HG03060 (cell line): ENCODE data around the gene C16orf82.
"Not testable (repeated sequence)": the region's sequence is repeated elsewhere in the genome, so short reads cannot be mapped to it uniquely, and the experiment has no call there.

ENCODE experiments used
- ATAC-seq: cut with Tn5 transposase; IDR thresholded peaks from one replicate; pipeline ENCODE4 v1.9.1; 2021; ENCODE audit warnings: low read depth, moderate number of reproducible peaks; ENCODE audit not compliant: unreplicated experiment

Gene C16orf82

GRCh38 chr16:27086031-27086430, 19.3 kb downstream of the C16orf82 start:
- ATAC-seq = not testable (repeated sequence)

GRCh38 chr16:27088216-27088615, 21.5 kb downstream of the C16orf82 start:
- no peak for ATAC-seq

- no peak for ATAC-seq
Observed at GRCh38 chr16:27096375-27096774, 29.6 kb downstream of the C16orf82 start.

GRCh38 chr16:27097800-27098230, 31.1 kb downstream of the C16orf82 start:
- no peak for ATAC-seq

GRCh38 chr16:27098366-27099049, 31.8 kb downstream of the C16orf82 start:
- ATAC-seq = no peak

- ATAC-seq = no peak
Observed at GRCh38 chr16:27102701-27103575, 36.2 kb downstream of the C16orf82 start.

GRCh38 chr16:27103954-27104353, 37.2 kb downstream of the C16orf82 start:
- ATAC-seq = no peak

- no peak for ATAC-seq
Observed at GRCh38 chr16:27106305-27106704, 39.6 kb downstream of the C16orf82 start.

GRCh38 chr16:27107185-27107592, 40.5 kb downstream of the C16orf82 start:
- ATAC-seq = no peak

- no peak for ATAC-seq
Observed at GRCh38 chr16:27108051-27108770, 41.5 kb downstream of the C16orf82 start.

- ATAC-seq = no peak
Observed at GRCh38 chr16:27108826-27109665, 42.3 kb downstream of the C16orf82 start.

- no peak for ATAC-seq
Observed at GRCh38 chr16:27109666-27110523, 43.2 kb downstream of the C16orf82 start.

- no peak for ATAC-seq
Observed at GRCh38 chr16:27110524-27110896, 43.8 kb downstream of the C16orf82 start.

GRCh38 chr16:27111486-27111885, 44.8 kb downstream of the C16orf82 start:
- ATAC-seq = no peak

- ATAC-seq = no peak
Observed at GRCh38 chr16:27112093-27112811, 45.5 kb downstream of the C16orf82 start.

GRCh38 chr16:27113341-27113841, 46.7 kb downstream of the C16orf82 start:
- ATAC-seq = peak; percentile 58

- no peak for ATAC-seq
Observed at GRCh38 chr16:27114006-27114405, 47.3 kb downstream of the C16orf82 start.

GRCh38 chr16:27118526-27118925, 51.8 kb downstream of the C16orf82 start:
- no peak for ATAC-seq
